ENCODE data around the gene TEX51.

Gene TEX51

DNA sequence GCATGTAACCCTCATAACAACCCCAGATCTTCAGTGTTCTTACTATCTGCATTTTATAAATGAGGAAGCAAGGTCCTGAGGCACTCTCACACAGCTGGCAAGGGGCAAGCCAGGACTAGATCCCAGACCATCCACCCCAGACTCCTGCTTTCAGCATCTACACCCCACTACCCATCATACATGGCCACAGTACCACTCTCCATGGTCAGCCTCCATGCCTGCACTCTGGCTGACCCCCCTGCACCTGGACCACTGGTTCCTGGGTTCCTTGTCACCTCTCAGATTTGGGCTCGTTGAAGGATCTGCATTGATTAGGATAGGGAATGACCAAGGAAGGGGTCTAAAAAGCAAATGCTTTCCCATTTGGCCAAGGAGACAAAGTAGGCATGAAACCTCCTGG lies 36.0 kb upstream of the TEX51 start:
- Histone ChIP-seq H3K79me2 (ENCODE audit: low read length) (no peaks in the 10 kb centered on the region), H4K20me1 (ENCODE audit: insufficient read depth, low read length) (no peaks in the 10 kb centered on the region), H3K27ac (ENCODE audit: low read length) (no peak overlapping the region), H3K9ac (ENCODE audit: low read length) (no peak overlapping the region), H3K9me3 (replicated peaks; ENCODE audit: insufficient read depth, low read length) (no peaks in the 10 kb centered on the region), H2AFZ (ENCODE audit: low read length) (no peak overlapping the region), H3K4me1 (ENCODE audit: low read length) (no peaks in the 10 kb centered on the region), H3K4me2 (ENCODE audit: low read depth, low read length) (no peak overlapping the region), H3K4me3 (ENCODE audit: low read length) (no peak overlapping the region), H3F3A (ENCODE audit: insufficient read depth, low read length) (no peaks in the 10 kb centered on the region), H3K9me2 (replicated peaks; ENCODE audit: insufficient read depth, low read length) (no peaks in the 10 kb centered on the region), H3K36me3 (replicated peaks; ENCODE audit: insufficient read depth, low read length) (no peaks in the 10 kb centered on the region), H3K27me3 (replicated peaks; ENCODE audit: insufficient read depth, low read length) (no peaks in the 10 kb centered on the region)
- DNase-seq = no peak
- TF ChIP-seq CTCF (IDR thresholded peaks at IDR 0.05; ENCODE audit: low read length) = no peak
- TF ChIP-seq EZH2 (optimal IDR thresholded peaks at IDR 0.05; ENCODE audit: low read depth, low read length) = no peak
- TF ChIP-seq EZH2phosphoT487 (IDR thresholded peaks at IDR 0.05; ENCODE audit: low read length) = no peak

DNA sequence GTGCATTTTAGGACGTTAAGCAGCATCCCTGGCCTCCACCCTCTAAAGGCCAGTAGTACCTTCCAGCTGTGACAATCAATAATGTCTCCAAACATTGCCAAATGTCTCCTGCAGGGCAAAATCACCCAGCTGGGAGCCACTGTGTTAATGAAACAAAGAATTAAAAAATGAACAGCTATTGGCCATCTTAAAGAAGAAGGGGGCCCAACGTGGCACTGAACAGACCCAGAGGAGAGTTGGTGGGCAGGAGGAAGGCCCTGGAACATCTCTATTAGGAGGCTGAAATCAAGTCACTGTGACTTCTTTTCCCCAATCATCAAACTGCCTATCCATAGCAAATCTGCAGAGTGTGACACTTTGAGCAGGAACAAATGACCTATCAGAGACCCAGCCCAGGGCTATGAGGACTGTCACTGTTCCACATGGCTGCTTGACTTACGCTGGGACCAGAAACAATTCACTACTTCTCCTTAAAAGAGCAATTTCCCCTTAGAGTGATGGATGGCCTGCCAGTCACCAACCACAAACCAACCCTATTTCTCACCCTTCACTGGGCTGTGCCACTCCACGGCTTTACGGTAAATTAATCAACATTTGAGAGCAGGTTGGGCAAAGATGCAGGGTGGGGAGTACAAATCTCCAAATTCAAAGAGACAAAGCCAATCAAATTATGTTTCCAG lies 35.2 kb upstream of the TEX51 start:
- H3K9me3 ChIP-seq (replicated peaks; ENCODE audit: insufficient read depth, low read length) = no peaks in the 10 kb centered on the region
- no peaks in the 10 kb centered on the region for H3K36me3 ChIP-seq (replicated peaks; ENCODE audit: insufficient read depth, low read length)
- H3K4me3 ChIP-seq (ENCODE audit: low read length) = no peak overlapping the region
- TF ChIP-seq CTCF (IDR thresholded peaks at IDR 0.05; ENCODE audit: low read length) (no peak), EZH2phosphoT487 (IDR thresholded peaks at IDR 0.05; ENCODE audit: low read length) (no peak), EZH2 (optimal IDR thresholded peaks at IDR 0.05; ENCODE audit: low read depth, low read length) (no peak)
- no peaks in the 10 kb centered on the region for H3F3A ChIP-seq (ENCODE audit: insufficient read depth, low read length)
- no peak overlapping the region for H3K9ac ChIP-seq (ENCODE audit: low read length)
- no peaks in the 10 kb centered on the region for H3K4me1 ChIP-seq (ENCODE audit: low read length)
- no peak overlapping the region for H2AFZ ChIP-seq (ENCODE audit: low read length)
- H3K79me2 ChIP-seq (ENCODE audit: low read length) = no peaks in the 10 kb centered on the region
- no peak for DNase-seq
- no peaks in the 10 kb centered on the region for H3K27me3 ChIP-seq (replicated peaks; ENCODE audit: insufficient read depth, low read length)
- no peak overlapping the region for H3K4me2 ChIP-seq (ENCODE audit: low read depth, low read length)
- no peaks in the 10 kb centered on the region for H3K9me2 ChIP-seq (replicated peaks; ENCODE audit: insufficient read depth, low read length)
- H3K27ac ChIP-seq (ENCODE audit: low read length) = no peak overlapping the region
- no peaks in the 10 kb centered on the region for H4K20me1 ChIP-seq (ENCODE audit: insufficient read depth, low read length)

- Histone ChIP-seq H2AFZ (ENCODE audit: low read length) (no peak overlapping the region), H3K9ac (ENCODE audit: low read length) (no peak overlapping the region), H4K20me1 (ENCODE audit: insufficient read depth, low read length) (no peaks in the 10 kb centered on the region), H3F3A (ENCODE audit: insufficient read depth, low read length) (no peaks in the 10 kb centered on the region), H3K79me2 (ENCODE audit: low read length) (no peaks in the 10 kb centered on the region), H3K4me3 (ENCODE audit: low read length) (no peak overlapping the region), H3K4me2 (ENCODE audit: low read depth, low read length) (no peak overlapping the region), H3K36me3 (replicated peaks; ENCODE audit: insufficient read depth, low read length) (no peaks in the 10 kb centered on the region), H3K27me3 (replicated peaks; ENCODE audit: insufficient read depth, low read length) (no peaks in the 10 kb centered on the region), H3K27ac (ENCODE audit: low read length) (no peak overlapping the region), H3K4me1 (ENCODE audit: low read length) (no peaks in the 10 kb centered on the region), H3K9me2 (replicated peaks; ENCODE audit: insufficient read depth, low read length) (no peaks in the 10 kb centered on the region), H3K9me3 (replicated peaks; ENCODE audit: insufficient read depth, low read length) (no peaks in the 10 kb centered on the region)
- no peak for DNase-seq
- no peak for TF ChIP-seq EZH2 (optimal IDR thresholded peaks at IDR 0.05; ENCODE audit: low read depth, low read length)
- no peak for TF ChIP-seq CTCF (IDR thresholded peaks at IDR 0.05; ENCODE audit: low read length)
- TF ChIP-seq EZH2phosphoT487 (IDR thresholded peaks at IDR 0.05; ENCODE audit: low read length) = no peak
Measured at GRCh38 chr2:126864861-126865260, 33.8 kb upstream of the TEX51 start.
